Kidney glomerular epithelial cell (primary cell): ENCODE data around the gene TPM3.
"Not testable (repeated sequence)": the region's sequence is repeated elsewhere in the genome, so short reads cannot be mapped to it uniquely, and the experiment has no call there.

ENCODE experiments used
- DNase-seq: peaks from one replicate; lab custom pipeline; 2025; lab: John Stamatoyannopoulos, UW

Gene TPM3

DNA sequence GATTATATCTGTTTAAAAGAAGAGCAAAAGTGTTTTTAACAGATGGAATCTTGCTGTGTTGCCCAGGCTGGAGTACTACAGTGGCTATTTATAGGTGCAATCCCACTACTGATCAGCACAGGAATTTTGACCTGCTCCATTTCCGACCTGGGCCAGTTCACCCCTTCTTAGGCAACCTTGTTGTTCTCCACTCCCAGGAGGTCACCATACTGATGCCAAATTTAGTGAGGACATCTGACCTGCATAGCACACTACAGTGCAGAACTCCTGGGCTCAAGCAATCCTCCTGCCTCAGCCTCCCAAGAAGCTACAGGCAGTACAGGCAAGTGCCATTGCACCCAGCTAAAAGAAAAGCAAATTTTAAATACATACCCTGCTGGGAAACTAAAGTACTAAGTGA lies 25.7 kb downstream of the TPM3 start:
- no peak for DNase-seq

DNA sequence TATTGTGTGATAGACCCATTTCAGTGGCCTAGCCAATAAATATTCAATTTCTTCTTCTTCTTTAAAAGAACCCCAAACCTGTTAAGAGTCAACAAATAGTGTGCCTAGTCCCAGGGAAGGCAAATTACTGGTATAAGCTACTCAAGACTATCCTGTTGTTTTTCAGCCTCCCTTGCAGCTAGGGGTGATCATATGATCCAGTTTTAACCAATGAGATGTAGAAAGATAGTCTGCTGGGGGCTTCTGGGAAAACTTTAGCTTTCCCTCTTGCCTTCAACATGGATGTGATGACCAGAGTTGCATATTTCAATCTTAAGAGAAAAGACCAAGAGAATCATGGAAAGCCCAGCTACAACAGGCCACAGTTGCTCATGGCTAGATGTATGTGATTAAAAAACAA lies 32.3 kb downstream of the TPM3 start:
- DNase-seq, result no peak

DNA sequence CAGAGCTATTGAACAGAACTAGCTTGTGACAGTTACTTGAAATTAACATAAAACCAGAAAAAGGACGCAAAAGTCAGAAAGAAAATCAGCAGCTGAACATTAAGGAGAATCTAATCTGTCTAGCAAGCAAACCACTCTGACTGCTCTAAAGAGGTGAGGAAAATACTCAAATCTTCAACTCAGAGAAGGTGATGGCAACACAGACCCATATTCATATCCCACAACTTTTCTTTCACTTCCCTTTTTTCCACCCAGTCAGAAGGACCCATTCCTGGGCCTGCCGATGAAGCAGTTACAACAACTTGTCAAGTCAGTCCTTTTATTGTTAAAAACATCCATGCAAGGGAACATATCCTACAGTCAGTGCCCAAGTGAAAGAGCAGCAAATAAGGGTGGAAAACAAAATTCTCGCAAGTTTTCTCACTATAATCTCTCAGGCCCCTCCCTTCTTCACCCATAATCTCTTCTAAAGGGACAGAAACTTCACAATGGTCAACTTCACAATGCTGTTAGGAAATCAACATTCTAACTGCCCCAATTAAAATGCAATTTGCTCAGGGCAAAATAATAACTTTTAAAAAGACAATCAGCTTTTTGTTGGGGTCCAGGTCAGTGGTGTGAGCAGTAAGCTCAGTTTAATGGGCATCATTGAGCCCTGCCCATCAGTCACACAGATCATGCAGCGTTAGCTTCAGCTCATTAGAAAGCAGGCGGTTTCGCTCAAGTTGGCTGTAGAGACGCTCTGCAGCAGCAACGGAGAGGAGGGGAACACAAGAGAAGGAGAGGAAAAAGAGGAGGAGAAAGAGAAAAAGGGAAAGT lies 33.4 kb downstream of the TPM3 start:
- DNase-seq, result no peak

DNA sequence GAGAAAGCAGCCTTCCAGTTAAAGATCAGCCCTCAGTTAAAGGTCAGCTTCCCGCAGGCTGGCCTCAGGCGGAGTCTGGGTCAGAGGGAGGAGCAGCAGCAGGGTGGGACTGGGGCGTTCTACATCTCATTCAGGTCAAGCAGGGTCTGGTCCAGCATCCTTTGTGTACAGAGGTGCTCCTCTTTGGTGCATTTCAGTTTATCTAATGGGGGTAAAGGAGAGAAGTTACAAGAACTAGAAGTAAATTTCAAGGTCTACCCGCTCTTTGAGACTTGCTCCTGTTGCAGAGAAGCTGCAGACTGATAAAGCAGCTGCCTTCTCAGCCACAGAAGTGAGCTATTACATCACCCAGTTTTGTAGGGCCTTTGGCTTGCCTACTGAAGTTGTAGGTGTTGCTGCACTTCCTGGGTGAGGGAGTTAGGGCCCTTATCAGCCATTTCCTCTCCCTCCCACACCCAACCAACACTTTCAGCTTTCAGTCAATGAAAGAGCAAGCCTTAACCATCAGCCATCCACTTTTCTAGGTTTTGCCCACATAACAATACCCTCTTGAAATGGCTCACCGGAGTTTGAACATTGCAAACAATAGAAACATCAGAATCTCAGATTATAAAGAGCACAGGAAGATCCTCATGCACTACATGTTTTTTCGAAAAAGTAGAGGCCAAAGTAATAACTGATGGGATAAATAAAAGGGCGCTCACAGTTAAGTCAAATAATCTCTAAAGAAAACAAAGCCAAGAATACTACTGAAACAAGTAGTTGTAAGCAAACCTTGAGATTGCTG lies 34.2 kb downstream of the TPM3 start:
- DNase-seq, result peak; percentile 32

DNA sequence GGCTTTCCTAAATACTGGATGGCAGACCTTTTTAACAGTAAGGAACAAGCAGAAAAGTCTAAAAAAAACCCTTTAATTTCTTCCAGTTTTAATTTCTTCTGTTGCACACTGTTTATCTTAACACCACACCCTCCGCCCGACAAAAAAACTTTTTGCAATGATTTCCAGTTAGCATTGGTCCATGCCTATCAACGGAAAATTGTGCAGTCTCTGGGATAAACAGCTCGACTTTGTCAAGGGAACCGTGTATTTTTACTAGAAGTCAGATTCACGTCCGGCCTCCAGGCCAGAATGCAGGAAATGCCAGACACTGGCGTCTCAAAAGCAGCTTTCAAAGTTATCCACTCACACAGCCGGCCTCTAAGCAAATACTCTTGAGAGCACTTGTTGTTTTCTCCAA lies 36.6 kb downstream of the TPM3 start:
- DNase-seq, result no peak

DNA sequence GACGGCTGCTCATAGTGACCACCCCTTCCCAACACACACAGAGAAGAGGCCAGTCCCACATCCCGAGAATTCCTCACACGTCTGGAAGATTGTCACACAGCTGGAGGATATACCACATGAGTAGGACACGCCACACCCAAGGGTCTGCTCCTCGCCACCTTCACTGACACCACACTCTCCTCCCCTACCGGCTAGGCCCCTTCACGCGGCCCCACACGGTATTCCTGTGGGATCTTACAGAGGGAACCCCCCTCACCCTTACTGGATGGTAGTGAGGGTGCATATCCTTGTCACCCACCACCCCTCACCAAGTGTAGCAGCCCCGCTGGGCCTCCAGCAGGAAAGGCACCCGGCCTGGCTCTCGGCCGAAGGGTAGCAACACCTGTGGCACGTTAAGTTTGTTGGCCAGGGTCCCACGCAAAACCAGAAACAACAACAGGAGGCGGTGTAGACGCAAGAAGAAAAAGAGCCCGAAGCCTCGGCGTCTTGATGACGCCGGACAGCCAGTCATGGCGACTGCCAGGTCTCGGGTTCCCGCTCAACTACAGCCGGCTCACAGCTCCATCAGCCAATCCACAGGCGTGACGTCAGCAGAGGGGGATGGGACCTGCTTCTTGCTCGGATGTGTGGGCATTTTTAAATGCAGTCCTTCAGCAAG lies 37.2 kb downstream of the TPM3 start, which contains the start of gene NUP210L:
NUP210L (minus strand) TSS at position 540 of the 658 bp plus-strand sequence.
- DNase-seq, result no peak

DNA sequence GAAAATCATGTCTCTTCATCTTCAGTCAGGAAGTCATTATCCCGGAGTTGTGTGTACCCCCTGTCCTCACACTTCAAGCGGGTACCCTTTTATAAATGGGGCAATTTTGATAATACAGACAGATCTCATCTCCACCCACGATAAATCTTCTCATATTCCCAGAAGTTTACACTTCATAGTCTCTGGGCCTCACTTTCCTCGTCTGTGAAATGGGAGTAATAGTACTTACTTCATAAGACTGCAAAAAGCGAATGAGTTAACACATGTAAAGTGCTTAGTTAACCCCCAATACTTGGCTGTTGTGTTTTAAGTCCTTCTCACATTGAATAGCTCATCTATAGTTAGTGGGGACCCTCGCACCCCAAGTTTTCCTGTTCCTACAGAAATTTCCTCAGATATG lies 37.8 kb downstream of the TPM3 start:
- DNase-seq, result no peak

DNA sequence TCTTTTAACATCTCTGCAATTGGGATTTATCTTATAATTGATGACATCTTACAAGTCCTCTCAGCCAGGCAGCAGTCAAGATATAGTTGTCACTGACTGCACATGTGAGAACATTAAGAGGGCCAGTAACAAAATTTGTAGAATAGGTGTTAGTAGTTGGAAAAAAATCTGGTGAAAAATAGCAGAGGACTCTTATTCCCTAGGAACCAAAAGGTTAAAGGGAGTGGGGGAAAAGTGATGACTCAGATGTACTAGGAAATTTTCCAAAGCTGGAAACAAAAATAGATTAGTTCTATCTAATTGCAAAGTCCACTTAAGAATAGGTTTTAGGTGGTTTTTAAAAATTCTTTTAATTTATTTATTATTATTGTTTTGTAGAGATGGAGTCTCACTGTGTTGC lies 40.6 kb downstream of the TPM3 start:
- no peak for DNase-seq

DNA sequence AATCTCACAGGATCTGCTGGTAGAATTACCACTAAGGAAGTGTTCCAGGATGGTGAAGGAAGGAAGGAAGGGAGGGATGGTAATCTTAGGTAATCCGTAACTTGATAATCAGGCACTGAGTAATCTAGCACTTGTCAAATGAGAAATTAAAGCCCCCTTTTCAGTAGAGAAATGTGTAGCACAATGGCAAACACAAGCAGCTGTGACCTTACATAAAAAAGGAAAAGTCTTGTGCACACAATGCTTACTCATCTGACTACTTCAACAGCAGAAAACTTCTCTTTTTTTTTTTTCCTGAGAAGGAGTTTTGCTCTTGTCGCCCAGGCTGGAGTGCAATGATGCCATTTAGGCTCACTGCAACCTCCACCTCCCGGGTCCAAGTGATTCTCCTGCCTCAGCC lies 43.1 kb downstream of the TPM3 start:
- no peak for DNase-seq

DNA sequence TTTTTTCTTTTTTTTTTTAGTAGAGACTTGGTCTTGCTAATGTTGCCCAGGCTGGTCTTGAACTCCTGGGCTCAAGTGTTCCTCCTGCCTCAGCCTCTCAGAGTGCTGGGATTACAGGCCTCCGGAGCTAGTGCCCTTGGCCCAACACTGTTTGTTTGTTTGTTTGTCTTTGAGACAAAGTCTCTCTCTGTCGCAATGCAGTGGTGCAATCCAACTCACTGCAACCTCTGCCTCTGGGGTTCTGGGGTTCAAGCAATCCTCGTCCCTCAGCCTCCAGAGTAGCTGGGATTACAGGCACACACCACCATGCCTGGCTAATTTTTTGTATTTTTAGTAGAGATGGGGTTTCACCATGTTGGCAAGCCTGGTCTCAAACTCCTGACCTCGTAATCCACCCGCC lies 44.4 kb downstream of the TPM3 start:
- not testable (repeated sequence) for DNase-seq

DNA sequence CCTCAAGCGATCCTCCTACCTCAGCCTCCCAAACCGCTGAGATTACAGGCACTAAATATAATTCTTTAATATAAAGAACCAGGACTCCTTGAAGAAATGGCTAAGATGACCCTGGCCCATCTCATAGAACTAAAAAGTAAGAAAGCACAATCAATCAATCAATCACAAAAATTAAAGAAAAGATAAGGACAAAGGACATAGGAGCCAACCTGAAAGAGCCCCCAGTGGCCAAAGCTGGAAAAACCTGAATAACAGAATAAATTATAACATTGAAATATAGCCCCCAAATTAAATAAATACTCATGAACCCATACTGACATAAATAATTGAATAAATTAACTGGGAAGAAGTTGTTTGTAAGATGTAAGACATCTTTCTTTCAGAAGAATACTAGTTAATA lies 45.9 kb downstream of the TPM3 start:
- DNase-seq, result no peak

DNA sequence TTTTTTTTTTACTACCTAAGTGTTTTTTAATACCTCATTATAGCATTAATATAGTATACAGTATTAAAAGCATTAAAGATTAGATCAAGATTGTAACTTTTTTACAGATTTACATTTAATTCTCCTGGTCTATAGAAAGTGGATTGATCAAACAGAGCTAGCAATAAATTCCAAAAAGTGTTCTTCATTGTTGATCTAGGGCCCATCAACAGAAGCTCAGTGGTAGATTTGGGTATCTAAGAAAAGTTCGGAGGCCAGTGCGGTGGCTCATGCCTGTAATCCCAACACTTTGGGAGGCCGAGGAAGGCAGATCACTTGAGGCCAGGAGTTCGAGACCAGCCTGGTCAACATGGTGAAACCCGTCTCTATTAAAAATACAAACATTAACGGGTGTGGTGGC lies 49.5 kb downstream of the TPM3 start:
- DNase-seq, result no peak

DNA sequence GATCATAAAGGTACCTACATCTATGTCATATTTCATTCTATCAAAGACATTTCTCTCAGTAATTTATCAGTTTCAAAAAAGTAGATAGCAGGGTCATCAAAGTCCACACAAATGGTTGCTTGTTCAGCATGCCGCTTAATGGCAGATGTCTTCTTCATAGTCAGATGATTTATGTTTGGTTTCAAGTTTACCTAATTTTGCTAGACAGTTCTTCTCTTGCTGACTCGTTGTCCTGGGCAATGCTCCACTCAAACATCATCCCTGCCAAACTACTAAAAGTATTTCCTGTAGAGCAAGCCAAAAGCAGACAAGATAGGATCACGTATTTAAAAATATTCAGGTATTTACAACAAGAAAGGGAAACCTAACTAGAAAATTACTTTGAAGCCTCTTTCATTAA lies 50.7 kb downstream of the TPM3 start:
- no peak for DNase-seq

DNA sequence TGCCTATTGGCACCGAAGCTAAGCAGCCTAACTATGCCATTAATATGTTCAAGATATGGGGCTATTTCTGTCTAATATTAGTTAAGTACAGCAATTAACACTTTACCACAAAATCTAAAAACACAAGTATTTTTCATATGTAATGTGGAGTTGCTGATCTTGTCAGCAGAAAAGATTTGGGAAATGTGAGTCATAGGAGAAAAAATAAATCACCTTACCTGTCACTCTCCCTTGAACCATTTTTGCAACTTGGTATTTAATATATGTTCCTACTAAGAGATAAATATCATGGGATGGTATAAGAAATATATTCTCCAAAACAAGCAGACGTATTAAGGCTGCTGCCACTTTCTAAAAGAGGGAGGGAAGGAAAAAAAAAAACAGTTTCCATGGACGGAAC lies 54.0 kb downstream of the TPM3 start:
- DNase-seq, result no peak

DNA sequence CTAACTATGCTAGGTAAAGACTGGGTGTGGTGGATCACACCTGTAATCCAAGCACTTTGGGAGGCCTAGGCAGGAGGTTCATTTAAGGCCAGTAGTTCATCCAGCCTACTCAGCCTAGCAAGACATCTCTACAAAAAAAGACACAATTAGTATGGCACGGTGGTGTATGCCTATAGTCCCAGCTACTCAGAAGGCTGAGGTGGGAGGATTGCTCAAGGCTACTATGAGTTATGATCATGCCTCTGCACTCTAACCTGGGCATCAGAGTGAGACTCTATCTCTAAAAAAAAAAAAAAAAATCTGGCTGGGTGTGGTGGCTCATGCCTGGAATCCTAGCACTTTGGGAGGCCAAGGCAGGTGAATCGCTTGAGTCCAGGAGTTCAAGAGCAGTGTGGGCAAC lies 58.6 kb downstream of the TPM3 start:
- DNase-seq, result no peak

DNA sequence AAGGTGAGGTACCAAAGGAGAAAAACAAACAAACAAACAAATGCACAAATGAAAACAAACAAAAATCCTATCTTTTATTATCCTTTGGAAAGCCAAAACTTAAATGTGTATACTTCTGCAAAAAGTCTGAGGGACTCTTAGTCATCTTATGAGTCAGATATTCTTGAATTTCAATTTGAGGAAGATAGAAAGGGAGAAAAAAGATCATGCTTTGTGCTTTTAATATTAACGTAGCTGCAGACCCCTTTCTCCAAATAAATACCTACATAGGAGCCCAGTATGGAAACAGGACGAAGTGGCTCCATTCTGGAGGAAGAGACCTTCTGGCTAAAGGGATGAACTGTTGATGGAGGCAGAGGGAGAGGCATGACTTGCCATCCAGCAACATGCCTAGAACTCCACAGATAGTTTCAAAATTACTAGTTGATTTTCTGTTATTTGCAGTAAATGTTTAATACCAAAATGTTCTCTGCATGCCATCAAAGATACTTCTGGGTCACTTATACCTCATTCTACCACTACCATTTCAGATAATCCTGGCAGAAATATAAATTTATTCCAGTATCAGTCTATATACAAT lies 62.4 kb downstream of the TPM3 start:
- no peak for DNase-seq

DNA sequence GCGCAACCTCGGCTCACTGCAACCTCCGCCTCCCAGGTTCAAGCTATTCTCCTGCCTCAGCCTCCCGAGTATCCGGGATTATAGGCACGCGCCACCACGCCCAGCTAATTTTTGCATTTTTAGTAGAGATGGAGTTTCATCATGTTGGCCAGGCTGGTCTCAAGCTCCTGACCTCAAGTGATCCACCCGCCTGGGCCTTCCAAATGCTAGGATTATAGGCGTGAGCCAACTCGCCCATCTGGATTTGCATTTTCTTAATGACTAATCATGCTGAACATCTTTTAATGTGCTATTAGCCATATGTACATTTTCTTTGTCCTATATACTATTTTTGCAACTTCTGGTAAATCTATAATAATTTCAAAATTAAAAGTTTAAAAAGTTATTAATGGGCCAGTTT lies 68.7 kb downstream of the TPM3 start:
- DNase-seq, result not testable (repeated sequence)

DNA sequence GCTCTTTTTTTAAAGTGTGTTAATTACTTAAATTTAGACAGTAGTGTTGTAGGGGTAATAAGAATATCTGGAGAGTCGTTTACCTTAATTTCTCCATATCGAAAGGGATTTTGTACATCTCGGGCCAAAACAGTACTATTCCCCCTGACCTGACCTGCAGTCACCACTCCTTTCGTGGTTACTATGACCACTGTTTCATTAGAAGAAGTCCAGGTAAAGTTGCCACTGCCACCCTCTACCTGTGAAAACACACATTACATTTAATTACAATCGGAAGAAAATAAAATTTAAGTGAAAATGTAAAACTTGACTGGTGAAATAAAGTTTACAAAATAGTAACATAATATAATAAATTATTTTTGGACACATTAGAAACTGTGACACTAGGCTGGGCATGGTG lies 74.3 kb downstream of the TPM3 start:
- no peak for DNase-seq

DNA sequence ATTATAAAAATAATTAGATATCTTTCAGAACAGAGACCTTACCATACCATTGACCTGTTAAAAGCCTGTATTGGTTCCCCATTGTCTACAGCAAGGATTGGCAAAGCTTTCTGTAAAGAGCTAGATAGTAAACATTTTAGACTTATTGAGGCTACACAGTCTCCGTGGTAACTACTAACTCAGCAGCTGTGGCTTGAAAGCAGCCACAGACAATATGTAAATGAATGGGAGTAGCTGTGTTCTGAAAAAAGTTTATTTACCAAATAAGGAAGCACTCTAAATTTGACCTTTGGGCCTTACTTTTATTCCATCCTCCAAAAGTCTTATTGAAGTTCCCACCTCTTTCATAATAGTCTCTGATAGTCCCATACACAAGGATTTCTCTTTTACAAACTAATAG lies 76.7 kb downstream of the TPM3 start:
- no peak for DNase-seq
